GM23248 (cell line): ENCODE measurements around the gene C9orf72.

ENCODE experiments used
- EZH2 ChIP-seq: fragments of 200-600 bp; sonication (generic); IDR thresholded peaks from 2 replicates; pipeline ENCODE4 v1.6.1; 2018; ENCODE audit warnings: antibody characterized with exemption, mild to moderate bottlenecking; ENCODE audit not compliant: insufficient read depth, poor library complexity, severe bottlenecking
- EZH2phosphoT487 ChIP-seq: fragments of 200-600 bp; sonication (generic); IDR thresholded peaks from 2 replicates; pipeline ENCODE4 v1.6.1; 2018; ENCODE audit warnings: antibody characterized with exemption, moderate library complexity, mild to moderate bottlenecking, low read depth; ENCODE audit not compliant: insufficient read depth

GRCh38 chr9:27537756-27538155 is 35.5 kb downstream of the C9orf72 start:
- TF ChIP-seq EZH2: no peak
- no peak for TF ChIP-seq EZH2phosphoT487
